KMS-11 (cell line): Measurements from ENCODE around the gene PHF24.

Experiments used
- H2AFZ ChIP-seq: fragments of 200-600 bp; sonication (generic); 2 replicates; pipeline ENCODE4 v1.6.1; 2016; ENCODE audit warnings: antibody characterized with exemption, mixed run types, low read depth
- H3K27ac ChIP-seq: fragments of 200-600 bp; sonication (generic); 2 replicates; pipeline ENCODE4 v1.6.1; 2016; ENCODE audit warnings: mild to moderate bottlenecking, mixed run types
- H3K27me3 ChIP-seq: fragments of 200-600 bp; sonication (generic); 2 replicates; pipeline ENCODE4 v1.6.1; 2017; ENCODE audit warnings: mild to moderate bottlenecking, low read depth, mixed run types, moderate library complexity; ENCODE audit not compliant: insufficient read depth
- H3K36me3 ChIP-seq: fragments of 200-600 bp; sonication (generic); 2 replicates; pipeline ENCODE4 v1.6.1; 2017; ENCODE audit warnings: mild to moderate bottlenecking, mixed run types; ENCODE audit not compliant: insufficient read depth
- H3K4me1 ChIP-seq: fragments of 200-600 bp; sonication (generic); 2 replicates; pipeline ENCODE4 v1.6.1; 2016; ENCODE audit warnings: mild to moderate bottlenecking, low read depth, mixed run types; ENCODE audit not compliant: poor library complexity, severe bottlenecking
- H3K4me2 ChIP-seq: fragments of 200-600 bp; sonication (generic); 2 replicates; pipeline ENCODE4 v1.7.0; 2016; ENCODE audit warnings: mild to moderate bottlenecking, mixed run types
- H3K4me3 ChIP-seq: fragments of 200-600 bp; sonication (generic); IDR thresholded peaks from 2 replicates; pipeline ENCODE4 v1.6.1; 2017; ENCODE audit warnings: low read depth, low read length, mixed read lengths; ENCODE audit not compliant: insufficient read depth
- H3K79me2 ChIP-seq: fragments of 200-600 bp; sonication (generic); 2 replicates; pipeline ENCODE4 v1.6.1; 2016; ENCODE audit warnings: low read depth, mixed run types; ENCODE audit not compliant: insufficient read depth
- H3K9ac ChIP-seq: fragments of 200-600 bp; sonication (generic); 2 replicates; pipeline ENCODE4 v1.6.1; 2016; ENCODE audit warnings: mild to moderate bottlenecking, mixed run types
- H4K20me1 ChIP-seq: fragments of 200-600 bp; sonication (generic); 2 replicates; pipeline ENCODE4 v1.6.1; 2016; ENCODE audit warnings: mild to moderate bottlenecking, mixed run types; ENCODE audit not compliant: insufficient read depth
- CTCF ChIP-seq: fragments of 200-600 bp; sonication (generic); conservative IDR thresholded peaks from 2 replicates; pipeline ENCODE4 v1.6.1; 2017; ENCODE audit warnings: low read depth, mild to moderate bottlenecking, antibody characterized with exemption, low read length, moderate library complexity, mixed read lengths

Gene PHF24

GRCh38 chr9:34988218-34989002, 30.3 kb downstream of the PHF24 start:
- no peaks in the 10 kb centered on the region for H3K36me3 ChIP-seq
- peak overlapping the region; percentile 36 for H3K4me3 ChIP-seq
- H3K9ac ChIP-seq, result no peak overlapping the region
- H3K27ac ChIP-seq, result no peak overlapping the region
- no peaks in the 10 kb centered on the region for H3K4me1 ChIP-seq
- H3K27me3 ChIP-seq, result no peaks in the 10 kb centered on the region
- H4K20me1 ChIP-seq, result no peaks in the 10 kb centered on the region
- H3K4me2 ChIP-seq, result peak overlapping the region; percentile 55
- H3K79me2 ChIP-seq, result no peaks in the 10 kb centered on the region
- H2AFZ ChIP-seq, result peak overlapping the region; percentile 97
- no peak for TF ChIP-seq CTCF

GRCh38 chr9:34989003-34989945, 31.2 kb downstream of the PHF24 start, which contains the start of gene DNAJB5:
TSS of gene DNAJB5 (plus strand) at chr9:34989745. CDS start at chr9:34990631, 886 bp downstream.
- no peaks in the 10 kb centered on the region for H3K36me3 ChIP-seq
- peak within 1 kb of the TSS; percentile 55; the same call in 1 of the 2 replicates for H3K9ac ChIP-seq
- no peaks in the 10 kb centered on the region for H3K27me3 ChIP-seq
- no peaks in the 10 kb centered on the region for H3K4me1 ChIP-seq
- H3K4me2 ChIP-seq, result peak within 1 kb of the TSS; percentile 55
- peak within 1 kb of the TSS; percentile 36 for H3K4me3 ChIP-seq
- H3K27ac ChIP-seq, result no peak within 1 kb of the TSS
- H2AFZ ChIP-seq, result peak within 1 kb of the TSS; percentile 97
- TF ChIP-seq CTCF, result no peak
- no peaks in the 10 kb centered on the region for H3K79me2 ChIP-seq
- no peaks in the 10 kb centered on the region for H4K20me1 ChIP-seq

- TF ChIP-seq CTCF, result no peak
- Histone ChIP-seq H3K9ac (peak overlapping the region; percentile 55; the same call in 1 of the 2 replicates), H3K79me2 (no peaks in the 10 kb centered on the region), H3K4me1 (no peaks in the 10 kb centered on the region), H3K36me3 (no peaks in the 10 kb centered on the region), H3K27me3 (no peaks in the 10 kb centered on the region), H3K4me3 (no peak overlapping the region), H4K20me1 (no peaks in the 10 kb centered on the region), H2AFZ (peak overlapping the region; percentile 82; the same call in 1 of the 2 replicates), H3K27ac (no peak overlapping the region), H3K4me2 (peak overlapping the region; percentile 51; the same call in 1 of the 2 replicates)
Measured at GRCh38 chr9:34989946-34990635, 32.0 kb downstream of the PHF24 start.

GRCh38 chr9:34990908-34991606, 33.0 kb downstream of the PHF24 start:
- no peak overlapping the region for H2AFZ ChIP-seq
- no peak overlapping the region for H3K27ac ChIP-seq
- H3K4me3 ChIP-seq, result no peak overlapping the region
- H3K36me3 ChIP-seq, result no peaks in the 10 kb centered on the region
- H4K20me1 ChIP-seq, result no peaks in the 10 kb centered on the region
- no peaks in the 10 kb centered on the region for H3K4me1 ChIP-seq
- H3K4me2 ChIP-seq, result no peak overlapping the region
- no peaks in the 10 kb centered on the region for H3K27me3 ChIP-seq
- TF ChIP-seq CTCF, result no peak
- no peaks in the 10 kb centered on the region for H3K79me2 ChIP-seq
- no peak overlapping the region for H3K9ac ChIP-seq
